Transverse colon (tissue), 4 donors: Measurements from ENCODE around the gene ISG20L2. TPM values are rescaled to one million over a fixed set of nuclear protein-coding genes. Genes with fewer than 3 reads are reported as not detected.

Experiments used
- DNase-seq: peaks from one replicate; pipeline ENCODE4 v3.0.0-alpha.2; 2019
- H3K27ac ChIP-seq, 4 donors: fragments of 200-600 bp; sonication (generic); 2 replicates each; pipeline ENCODE4 v1.5.1; 2016 to 2018; ENCODE audit warnings: inconsistent platforms in 4 of 4
- H3K27me3 ChIP-seq: fragments of 200-600 bp; sonication (generic); 2 replicates; pipeline ENCODE4 v1.5.1; 2017; ENCODE audit warnings: inconsistent platforms
- H3K36me3 ChIP-seq, 4 donors: fragments of 200-600 bp; sonication (generic); 2 replicates each; pipeline ENCODE4 v1.5.1; 2017 to 2019; ENCODE audit warnings: inconsistent platforms in 4 of 4
- H3K4me1 ChIP-seq, 4 donors: fragments of 200-600 bp; sonication (generic); 2 replicates each; pipeline ENCODE4 v1.5.1; 2017 to 2020; ENCODE audit warnings: inconsistent platforms in 4 of 4
- H3K4me3 ChIP-seq, 4 donors: fragments of 200-600 bp; sonication (generic); 1 replicate in 1 of 4; 2 replicates in 3 of 4; pipeline versions ENCODE4 v1.5.1 to v1.6.1; 2017 to 2019; ENCODE audit warnings: inconsistent platforms in 4 of 4
- H3K9me3 ChIP-seq, 2 donors: fragments of 200-600 bp; sonication (generic); 2 replicates each; pipeline ENCODE4 v1.5.1; 2017 to 2019; ENCODE audit warnings: inconsistent platforms in 2 of 2
- EP300 ChIP-seq: sonication (generic); formaldehyde crosslinking; IDR thresholded peaks from one replicate; pipeline ENCODE4 v1.6.1; 2017; ENCODE audit warnings: antibody characterized with exemption, low read depth
- POLR2A ChIP-seq: fragments of 450-650 bp; IDR thresholded peaks from one replicate; pipeline ENCODE4 v1.6.1; 2016; ENCODE audit warnings: antibody characterized with exemption, mild to moderate bottlenecking, moderate library complexity
- POLR2AphosphoS5 ChIP-seq, 3 donors: sonication (generic); formaldehyde crosslinking; IDR thresholded peaks; one replicate each; pipeline ENCODE4 v1.6.1; 2016; ENCODE audit warnings: antibody characterized with exemption in 3 of 3
- WGBS, 2 donors: methylation state at CpG; one replicate each; pipeline ENCODE4 v1.1.5; 2018; ENCODE audit warnings: low coverage in 1 of 2; 5-methylcytosine and 5-hydroxymethylcytosine counted together
- in situ Hi-C, 4 donors: fragments of 200-750 bp; cut with MboI; loops; one replicate each; pipeline versions ENCODE4 v1.15.0 to v1.15.1; 2017; ENCODE audit warnings: low sequenced_read_pairs in 3 of 4, low pct_ligation_motif_present in 1 of 4, low pct_unique_long_range_greater_than_20kb in 1 of 4
- intact Hi-C: fragments of 100-400 bp; cut with DNase I; formaldehyde crosslinking; loops from one replicate; pipeline ENCODE4 v1.15.1; 2023; ENCODE audit warnings: low total_unique reads
- total RNA-seq, 4 donors: library from RNA; depleted of rRNA; stranded (reverse); fragments of >200 nt; gene quantifications; one replicate each; pipeline ENCODE4 v1.1.0, GENCODE V29; 2016
- TF ChIP-seq, protein P1 (sequence below), 5 experiments: fragments of 200-600 bp in 3 of 5; fragments of 450-650 bp in 2 of 5; sonication (generic) in 3 of 5; IDR thresholded peaks; 1 replicate in 2 of 5; 2 replicates in 3 of 5; pipeline ENCODE4 v1.5.1; 2016 to 2017; ENCODE audit warnings: antibody characterized with exemption in 5 of 5, inconsistent platforms in 3 of 5, mild to moderate bottlenecking in 2 of 5, moderate library complexity in 1 of 5

ISG20L2 gene
- total RNA-seq, 4 donors from 2014 or later: 25.8 to 61.7 (median 33.1) TPM

DNA sequence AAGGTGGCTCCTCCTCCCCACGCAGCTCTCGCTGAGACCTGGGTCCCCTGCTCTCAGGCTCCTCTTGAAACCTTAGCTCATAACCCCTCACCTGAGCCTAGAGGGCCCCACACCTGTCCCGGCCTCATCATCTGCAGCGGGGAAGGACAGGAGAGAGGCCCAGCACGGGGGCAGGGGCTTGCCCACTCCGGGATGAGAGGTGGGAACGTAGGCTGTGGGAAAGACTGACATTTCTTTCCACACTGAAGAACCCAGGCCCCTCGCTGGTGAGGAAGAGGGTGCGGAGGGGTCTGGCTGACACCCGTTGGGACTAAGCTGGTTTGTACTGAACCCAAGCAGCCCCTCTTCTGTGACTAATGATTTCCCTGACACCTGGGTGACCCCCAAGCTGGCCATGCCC, 37.4 kb downstream of the ISG20L2 start:
- WGBS, 2 donors: 70% methylated on average over 10 of the region's 10 CpGs; no CpG with 5 or more reads in 1 of the 2 donors
- intact Hi-C loops: loop anchor here (10.0 kb wide), 1 partner anchor 164 kb away; the partner anchor contains the start of gene INSRR
- H3K4me1 ChIP-seq: peaks cover 4 to 31% (median 12%) of the 10 kb centered on the region in 4 donors

DNA sequence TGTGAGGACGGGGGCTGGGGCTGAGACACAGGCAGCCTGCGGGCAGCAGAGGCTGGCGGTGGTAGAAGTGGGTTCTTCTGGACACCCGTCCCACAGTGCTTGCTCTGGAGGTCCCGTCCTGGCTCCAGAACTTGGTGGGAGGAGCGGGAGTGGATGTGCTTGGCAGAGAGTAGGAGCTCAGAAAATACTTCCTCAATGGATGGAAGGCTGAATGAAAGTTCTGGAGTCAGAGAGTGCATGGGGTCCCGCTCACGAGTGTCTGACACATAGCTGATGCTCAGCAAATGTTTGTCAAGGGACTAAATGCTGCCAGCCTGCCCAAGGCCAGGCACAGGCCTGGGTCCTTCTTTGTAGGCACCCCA, 37.9 kb downstream of the ISG20L2 start:
- H3K27me3 ChIP-seq: peaks cover 75% of the 10 kb centered on the region
- no peak for TF ChIP-seq EP300
- TF ChIP-seq POLR2A: no peak
- TF ChIP-seq POLR2AphosphoS5 (IDR thresholded peaks at IDR 0.05): no peak
- TF ChIP-seq, protein P1, sequence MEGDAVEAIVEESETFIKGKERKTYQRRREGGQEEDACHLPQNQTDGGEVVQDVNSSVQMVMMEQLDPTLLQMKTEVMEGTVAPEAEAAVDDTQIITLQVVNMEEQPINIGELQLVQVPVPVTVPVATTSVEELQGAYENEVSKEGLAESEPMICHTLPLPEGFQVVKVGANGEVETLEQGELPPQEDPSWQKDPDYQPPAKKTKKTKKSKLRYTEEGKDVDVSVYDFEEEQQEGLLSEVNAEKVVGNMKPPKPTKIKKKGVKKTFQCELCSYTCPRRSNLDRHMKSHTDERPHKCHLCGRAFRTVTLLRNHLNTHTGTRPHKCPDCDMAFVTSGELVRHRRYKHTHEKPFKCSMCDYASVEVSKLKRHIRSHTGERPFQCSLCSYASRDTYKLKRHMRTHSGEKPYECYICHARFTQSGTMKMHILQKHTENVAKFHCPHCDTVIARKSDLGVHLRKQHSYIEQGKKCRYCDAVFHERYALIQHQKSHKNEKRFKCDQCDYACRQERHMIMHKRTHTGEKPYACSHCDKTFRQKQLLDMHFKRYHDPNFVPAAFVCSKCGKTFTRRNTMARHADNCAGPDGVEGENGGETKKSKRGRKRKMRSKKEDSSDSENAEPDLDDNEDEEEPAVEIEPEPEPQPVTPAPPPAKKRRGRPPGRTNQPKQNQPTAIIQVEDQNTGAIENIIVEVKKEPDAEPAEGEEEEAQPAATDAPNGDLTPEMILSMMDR (IDR thresholded peaks at IDR 0.05): no peak
- no peak for DNase-seq
- intact Hi-C loops (loop anchor here (10.0 kb wide), 1 partner anchor 164 kb away; the partner anchor contains the start of gene INSRR), in situ Hi-C loops (loop anchor here in 2 of 4 donors (25.0 kb wide), 1 partner anchor 172 kb away; the partner anchor contains the start of genes INSRR (in 2 of the 2) and NTRK1 (in 2 of the 2))
- H3K36me3 ChIP-seq: no peaks in the 10 kb centered on the region
- H3K4me1 ChIP-seq: peaks cover 4 to 31% (median 12%) of the 10 kb centered on the region in 4 donors
- WGBS, 2 donors: 65% methylated on average over 8 of the region's 8 CpGs; no CpG with 5 or more reads in 1 of the 2 donors
- no peaks in the 10 kb centered on the region for H3K9me3 ChIP-seq
- no peak overlapping the region for H3K27ac ChIP-seq
- no peak overlapping the region for H3K4me3 ChIP-seq

More for the DNA sequence above, 37.4 kb downstream of the ISG20L2 start:
- Histone ChIP-seq H3K27me3 (peaks cover 70% of the 10 kb centered on the region), H3K9me3 (no peaks in the 10 kb centered on the region), H3K36me3 (no peaks in the 10 kb centered on the region), H3K4me3 (no peak overlapping the region), H3K27ac (no peak overlapping the region)
- TF ChIP-seq EP300 (no peak), POLR2A (no peak), POLR2AphosphoS5 (IDR thresholded peaks at IDR 0.05) (no peak)
- TF ChIP-seq, protein P1 (IDR thresholded peaks at IDR 0.05): no peak
- DNase-seq: no peak
- in situ Hi-C loops: loop anchor here in 2 of 4 donors (25.0 kb wide), 1 partner anchor 171 kb away; the partner anchor contains the start of genes INSRR (in 2 of the 2) and NTRK1 (in 2 of the 2)

DNA sequence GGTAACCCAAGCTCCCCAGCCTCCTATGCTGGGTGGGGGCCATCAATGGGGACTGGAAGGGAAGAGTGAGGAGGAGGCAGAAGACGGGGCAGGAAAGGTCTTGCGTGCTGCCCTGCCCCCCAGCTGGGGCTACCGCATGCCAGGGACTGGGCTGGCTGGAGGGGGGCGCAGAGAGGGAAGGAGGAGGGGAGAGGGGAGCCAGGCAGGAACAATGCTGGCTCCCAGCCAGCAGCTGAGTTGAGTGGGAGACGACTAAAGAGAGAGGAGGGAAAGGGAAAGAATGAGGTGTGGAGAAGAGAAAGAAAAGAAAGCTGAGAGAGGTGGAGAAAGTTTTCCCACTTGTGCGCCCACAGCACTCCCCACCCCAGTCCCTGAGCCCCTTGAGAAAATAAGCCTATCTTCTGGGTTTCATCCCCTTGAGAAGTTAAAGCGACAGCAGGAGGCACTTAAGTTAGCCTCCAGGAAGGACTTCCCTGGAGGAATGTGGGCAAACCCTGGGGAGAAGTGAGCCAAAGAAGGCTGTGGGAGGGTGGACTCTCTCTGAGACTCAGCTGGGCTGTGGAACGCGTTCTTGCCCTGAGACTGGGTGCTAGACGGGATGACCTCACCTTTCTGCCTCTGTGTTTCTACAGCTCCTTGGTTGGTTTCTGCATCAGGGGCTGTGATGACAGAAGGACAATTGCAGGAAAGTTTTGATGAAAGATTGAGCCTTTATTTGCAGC, 38.5 kb downstream of the ISG20L2 start:
- in situ Hi-C loops: loop anchor here in 3 of 4 donors (5.0 to 25.0 kb wide), 2 partner anchors 32 to 172 kb away; partner anchors contain the start of genes INSRR (in 2 of the 3) and NTRK1 (in 2 of the 3)
- Histone ChIP-seq H3K36me3 (no peaks in the 10 kb centered on the region), H3K27ac (no peak overlapping the region), H3K9me3 (no peaks in the 10 kb centered on the region), H3K27me3 (peaks cover 80% of the 10 kb centered on the region), H3K4me1 (peaks cover 4 to 31% (median 12%) of the 10 kb centered on the region in 4 donors), H3K4me3 (no peak overlapping the region)
- no peak for DNase-seq
- intact Hi-C loops: loop anchor here (1.0 to 10.0 kb wide), 2 partner anchors 35 to 165 kb away; partner anchors contain the start of gene INSRR
- no peak for TF ChIP-seq POLR2AphosphoS5 (IDR thresholded peaks at IDR 0.05)
- no peak for TF ChIP-seq EP300
- TF ChIP-seq, protein P1 (IDR thresholded peaks at IDR 0.05): no peak
- WGBS, 2 donors: 0 to 33% methylated on average over 1 to 10 of the region's 10 CpGs
